Measurements from ENCODE around the gene ACTL10.
"Not testable (repeated sequence)": the region's sequence is repeated elsewhere in the genome, so short reads cannot be mapped to it uniquely, and the experiment has no call there.

ACTL10 gene

DNA sequence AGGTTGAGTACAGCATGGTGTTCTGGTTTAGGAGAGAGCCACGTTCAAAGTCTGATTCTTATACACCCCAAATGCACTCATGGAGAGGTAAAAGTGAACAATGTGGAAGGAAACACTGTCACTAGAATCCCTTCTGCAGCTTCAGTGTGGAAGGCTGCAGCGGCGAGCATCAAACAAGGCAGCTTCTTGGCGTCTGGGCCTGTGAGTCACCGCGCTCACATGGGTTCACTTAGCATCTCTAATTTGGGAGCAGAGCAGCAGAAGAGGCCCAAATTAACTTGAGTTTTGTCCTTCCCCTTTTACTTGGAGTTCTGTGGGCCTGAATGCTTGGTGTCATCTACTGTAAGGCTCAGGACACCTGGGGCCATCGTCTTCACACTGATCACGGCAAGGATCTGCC lies 30.4 kb downstream of the ACTL10 start:
- DNase-seq (ENCODE audit: low read depth in 2 of 2) = no peak

DNA sequence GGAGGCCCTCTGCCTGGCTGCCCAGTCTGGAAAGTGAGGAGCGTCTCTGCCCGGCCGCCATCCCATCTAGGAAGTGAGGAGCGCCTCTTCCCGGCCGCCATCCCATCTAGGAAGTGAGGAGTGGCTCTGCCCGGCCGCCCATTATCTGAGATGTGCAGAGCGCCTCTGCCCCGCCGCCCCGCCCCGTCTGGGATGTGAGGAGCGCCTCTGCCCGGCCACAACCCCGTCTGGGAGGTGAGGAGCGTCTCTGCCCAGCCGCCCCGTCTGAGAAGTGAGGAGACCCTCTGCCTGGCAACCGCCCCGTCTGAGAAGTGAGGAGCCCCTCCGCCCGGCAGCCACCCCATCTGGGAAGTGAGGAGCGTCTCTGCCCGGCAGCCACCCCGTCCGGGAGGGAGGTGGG lies 32.2 kb downstream of the ACTL10 start:
- not testable (repeated sequence) for DNase-seq (ENCODE audit: low read depth in 2 of 2)

DNA sequence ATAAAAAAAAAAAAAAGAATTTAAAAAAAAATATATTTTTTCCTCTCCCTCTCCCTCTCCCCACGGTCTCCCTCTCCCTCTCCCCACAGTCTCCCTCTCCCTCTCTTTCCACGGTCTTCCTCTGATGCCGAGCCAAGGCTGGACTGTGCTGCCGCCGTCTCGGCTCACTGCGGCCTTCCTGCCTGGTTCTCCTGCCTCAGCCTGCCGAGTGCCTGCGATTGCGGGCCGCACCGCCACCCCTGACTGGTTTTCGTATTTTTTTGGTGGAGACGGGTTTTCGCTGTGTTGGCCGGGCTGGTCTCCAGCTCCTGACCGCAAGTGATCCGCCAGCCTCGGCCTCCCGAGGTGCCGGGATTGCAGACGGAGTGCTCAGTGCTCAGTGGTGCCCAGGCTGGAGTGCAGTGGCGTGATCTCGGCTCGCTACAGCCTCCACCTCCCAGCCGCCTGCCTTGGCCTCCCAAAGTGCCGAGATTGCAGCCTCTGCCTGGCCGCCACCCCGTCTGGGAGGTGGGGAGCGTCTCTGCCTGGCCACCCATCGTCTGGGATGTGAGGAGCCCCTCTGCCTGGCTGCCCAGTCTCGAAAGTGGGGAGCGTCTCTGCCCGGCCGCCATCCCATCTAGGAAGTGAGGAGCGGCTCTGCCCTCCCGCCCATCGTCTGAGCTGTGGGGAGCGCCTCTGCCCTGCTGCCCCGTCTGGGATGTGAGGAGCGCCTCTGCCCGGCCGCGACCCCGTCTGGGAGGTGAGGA lies 34.1 kb downstream of the ACTL10 start:
- not testable (repeated sequence) for DNase-seq (ENCODE audit: low read depth in 2 of 2)

DNA sequence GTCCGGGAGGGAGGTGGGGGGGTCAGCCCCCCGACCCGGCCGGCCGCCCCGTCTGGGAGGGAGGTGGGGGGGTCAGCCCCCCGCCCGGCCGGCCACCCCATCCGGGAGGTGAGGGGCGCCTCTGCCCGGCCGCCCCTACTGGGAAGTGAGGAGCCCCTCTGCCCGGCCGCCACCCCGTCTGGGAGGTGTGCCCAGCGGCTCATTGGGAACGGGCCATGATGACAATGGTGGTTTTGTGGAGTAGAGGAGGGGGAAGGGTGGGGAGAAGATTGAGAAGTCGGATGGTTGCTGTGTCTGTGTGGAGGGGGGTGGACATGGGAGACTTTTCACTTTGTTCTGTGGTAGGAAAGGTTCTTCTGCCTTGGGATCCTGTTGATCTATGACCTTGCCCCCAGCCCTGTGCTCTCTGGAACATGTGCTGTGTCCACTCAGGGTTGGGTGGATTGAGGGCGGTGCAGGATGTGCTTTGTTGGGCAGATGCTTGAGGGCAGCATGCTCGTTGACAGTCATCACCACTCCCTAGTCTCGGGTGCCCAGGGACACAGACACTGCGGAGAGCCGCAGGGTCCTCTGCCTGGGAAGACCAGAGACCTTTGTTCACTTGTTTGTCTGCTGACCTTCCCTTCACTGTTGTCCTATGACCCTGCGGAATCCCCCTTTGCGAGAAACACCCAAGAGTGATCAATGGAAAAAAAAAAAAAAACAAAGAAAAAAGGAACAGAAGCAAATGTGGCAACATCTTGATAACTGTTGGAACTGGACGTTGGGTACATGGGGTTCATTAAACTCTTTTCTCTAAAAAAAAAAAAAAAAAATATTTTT lies 35.1 kb downstream of the ACTL10 start:
- no peak for DNase-seq (ENCODE audit: low read depth in 2 of 2)

DNA sequence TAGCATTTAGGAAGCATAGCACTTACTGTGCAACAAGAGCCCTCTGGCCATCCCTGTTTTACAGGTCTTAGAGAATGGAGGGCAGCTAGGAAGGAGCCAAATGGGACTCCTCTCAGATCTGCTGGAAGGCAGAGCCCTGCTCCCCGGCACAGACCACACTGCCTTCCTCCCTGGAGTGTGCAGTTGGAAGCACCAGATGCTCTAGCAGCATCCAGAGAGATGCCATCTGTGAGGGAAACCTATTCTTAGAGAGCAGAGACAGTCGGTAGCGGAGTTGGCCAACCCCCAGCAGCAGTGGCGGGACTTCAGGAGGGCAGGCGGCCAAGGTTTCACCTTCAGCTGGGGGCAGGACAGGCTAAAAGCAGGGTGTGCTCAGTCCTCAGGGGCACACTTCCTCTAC lies 36.1 kb downstream of the ACTL10 start:
- no peak for DNase-seq (ENCODE audit: low read depth in 2 of 2)

DNA sequence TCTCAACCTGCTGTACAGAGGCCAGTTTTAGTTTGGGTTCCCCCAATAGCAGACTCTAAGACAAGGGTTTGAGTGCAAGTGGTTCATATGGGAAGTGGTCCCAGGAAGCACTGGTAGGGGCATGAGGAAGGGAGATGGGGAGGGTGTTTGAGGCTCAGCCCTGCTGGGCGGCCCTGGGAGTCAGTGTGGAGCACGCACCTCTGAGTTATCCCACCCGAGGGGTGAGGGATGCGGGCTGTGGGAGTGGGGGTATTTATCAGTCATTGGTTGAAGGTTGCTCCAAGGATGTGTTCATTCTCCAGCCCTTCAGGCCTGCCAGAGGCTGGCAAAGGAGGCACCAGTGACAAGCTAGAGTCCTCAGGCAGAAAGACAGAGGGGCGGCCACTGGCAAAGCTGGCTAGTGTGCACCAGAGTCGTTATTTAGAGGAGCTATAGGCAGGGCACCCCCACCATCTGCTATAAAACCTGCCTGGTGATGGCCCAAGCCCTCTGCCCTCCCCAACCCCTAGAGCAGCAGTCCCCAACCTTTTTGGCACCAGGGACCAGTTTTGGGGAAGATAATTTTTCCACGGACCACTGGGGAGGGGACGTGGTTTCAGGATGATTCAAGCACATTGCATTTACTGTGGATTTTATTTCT lies 36.9 kb downstream of the ACTL10 start:
- DNase-seq (ENCODE audit: low read depth in 2 of 2) = no peak

DNA sequence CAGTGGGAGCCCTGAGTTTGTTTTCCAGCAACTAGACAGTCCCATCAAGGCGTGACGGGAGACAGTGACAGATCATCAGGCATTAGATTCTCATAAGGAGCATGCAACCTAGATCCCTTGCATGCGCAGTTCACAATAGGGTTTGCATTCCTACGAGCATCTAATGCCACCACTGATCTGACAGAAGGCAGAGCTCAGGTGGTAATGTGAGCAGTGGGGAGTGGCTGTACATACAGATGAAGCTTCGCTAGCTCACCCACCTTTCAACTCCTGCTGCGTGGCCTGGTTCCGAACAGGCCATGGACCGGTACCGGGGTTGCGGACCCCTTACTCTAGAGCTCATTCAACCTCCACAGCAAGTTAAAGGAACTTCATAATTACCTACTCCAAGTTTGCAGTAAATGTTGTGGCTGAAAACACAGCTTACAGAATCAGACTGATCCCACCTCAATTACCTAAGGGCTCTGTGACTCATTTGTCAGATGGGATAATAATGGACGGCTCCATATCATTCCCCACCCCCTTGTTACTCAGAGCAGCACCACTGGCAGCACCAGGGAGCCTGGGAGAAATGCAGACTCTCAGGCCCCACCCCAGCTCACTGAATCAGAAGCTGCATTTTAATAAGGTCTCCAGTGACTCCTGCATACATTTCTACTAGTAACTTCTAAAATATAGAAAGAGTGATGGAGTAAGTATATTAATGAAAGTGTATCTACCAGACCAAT lies 37.6 kb downstream of the ACTL10 start:
- DNase-seq (ENCODE audit: low read depth in 2 of 2) = no peak

DNA sequence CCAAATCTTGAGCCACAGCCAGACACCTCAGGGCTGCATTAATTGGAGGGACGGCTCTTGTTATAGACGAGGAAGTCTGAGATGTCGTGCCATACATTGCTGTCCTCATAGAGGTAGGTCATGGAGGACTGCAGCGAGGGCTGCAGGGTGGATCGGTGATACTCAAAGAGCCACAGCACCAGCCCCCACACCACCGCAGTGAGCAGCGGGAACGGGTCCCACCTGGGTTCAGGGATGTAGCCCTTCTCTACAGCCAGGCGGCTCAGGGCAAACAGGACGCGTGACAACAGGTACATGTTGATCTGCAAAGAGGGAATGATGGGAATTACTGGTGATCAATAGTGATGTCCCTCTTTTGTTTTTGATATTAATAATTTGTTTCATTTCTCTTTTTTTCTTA lies 40.9 kb downstream of the ACTL10 start:
- no peak for DNase-seq (ENCODE audit: low read depth in 2 of 2)

DNA sequence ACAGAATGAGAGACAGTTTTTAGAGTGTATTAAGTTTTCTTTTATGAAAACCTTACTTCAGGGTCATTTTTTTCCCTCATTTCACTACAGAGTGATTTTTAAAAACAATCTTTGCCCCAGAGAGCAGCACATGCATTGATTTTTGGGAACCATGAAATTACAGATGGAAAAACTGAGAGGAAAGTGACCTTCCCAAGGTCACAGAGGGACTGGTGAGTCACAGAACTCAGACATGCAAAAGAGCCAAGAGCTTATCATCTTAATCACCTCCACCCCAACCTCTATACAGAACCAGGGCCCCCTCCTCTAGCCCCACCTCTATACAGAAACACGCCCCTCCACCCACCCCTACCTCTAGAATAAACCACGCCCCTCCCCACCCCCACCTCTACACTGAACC lies 42.7 kb downstream of the ACTL10 start:
- no peak for DNase-seq (ENCODE audit: low read depth in 2 of 2)

DNA sequence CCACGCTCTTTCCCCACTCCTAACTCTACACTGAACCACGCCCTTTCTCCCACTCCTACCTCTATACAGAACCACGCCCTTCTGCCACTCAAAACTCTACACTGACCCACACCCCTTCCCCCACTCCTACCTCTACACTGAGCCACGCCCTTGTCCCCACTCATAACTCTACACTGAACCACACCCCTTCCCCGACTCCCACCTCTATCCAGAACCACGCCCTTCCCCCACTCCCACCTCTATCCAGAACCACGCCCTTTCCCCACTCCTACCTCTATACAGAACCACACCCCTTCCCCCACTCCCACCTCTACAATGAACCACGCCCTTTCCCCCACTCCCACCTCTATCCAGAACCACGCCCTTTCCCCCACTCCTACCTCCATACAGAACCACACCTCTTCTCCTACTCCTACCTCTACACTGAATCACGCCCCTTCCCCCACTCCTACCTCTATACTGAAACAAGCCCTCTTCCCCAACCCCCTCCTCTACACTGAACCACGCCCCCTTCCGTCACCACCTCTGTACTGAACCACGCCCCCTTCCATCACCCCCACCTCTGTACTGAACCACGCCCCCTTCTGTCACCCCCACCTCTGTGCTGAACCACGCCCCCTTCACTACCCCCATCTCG lies 43.3 kb downstream of the ACTL10 start:
- DNase-seq (ENCODE audit: low read depth in 2 of 2) = no peak

DNA sequence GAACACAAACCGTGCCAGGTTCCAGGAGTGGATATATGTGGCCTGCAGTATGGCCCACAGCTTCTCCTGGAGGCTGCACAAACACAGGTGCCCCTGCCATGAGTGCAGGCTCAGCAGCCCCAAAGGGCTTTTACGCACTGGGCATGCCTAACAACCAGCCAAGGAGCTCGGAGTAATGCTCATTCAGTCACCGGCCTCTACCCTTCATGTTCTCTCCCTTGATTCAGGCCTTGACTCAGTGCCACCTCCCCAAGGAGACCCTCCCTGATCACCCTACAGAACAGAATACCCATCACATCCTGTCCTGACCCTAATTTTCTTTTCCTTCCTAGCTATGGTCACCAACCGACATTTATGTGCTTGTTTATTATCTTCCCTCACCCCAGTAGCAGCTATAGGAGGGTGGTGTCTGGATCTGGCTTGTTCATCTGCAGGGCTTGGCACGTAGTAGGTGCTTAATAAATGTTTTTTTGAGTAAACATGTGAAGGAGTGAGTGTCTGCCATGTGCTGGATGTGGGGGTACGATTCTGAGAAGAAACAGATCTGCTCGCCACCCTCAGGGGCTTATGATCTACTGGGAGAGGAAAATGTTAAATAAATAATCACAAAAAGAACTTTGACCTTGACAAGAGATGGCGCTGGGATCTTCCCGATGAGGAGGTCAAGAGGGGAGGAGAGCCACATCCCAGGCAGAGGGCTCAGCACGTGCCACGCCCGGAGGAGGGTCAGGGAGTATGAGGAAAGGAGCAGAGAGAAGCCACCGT lies 44.1 kb downstream of the ACTL10 start:
- no peak for DNase-seq (ENCODE audit: low read depth in 2 of 2)

DNA sequence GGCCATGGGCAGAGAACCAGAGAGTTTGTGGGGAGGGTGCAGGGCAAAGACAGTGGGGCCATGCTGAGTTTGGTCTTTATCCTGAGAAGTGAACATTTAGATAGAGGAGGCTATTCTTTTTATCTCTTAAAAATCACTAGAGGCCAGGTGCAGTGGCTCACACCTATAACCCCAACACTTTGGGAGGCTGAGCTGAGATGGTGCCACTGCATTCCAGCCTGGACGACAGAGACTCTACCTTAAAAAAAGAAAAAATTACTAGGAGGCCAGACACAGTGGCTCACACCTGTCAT lies 44.6 kb downstream of the ACTL10 start:
- no peak for DNase-seq (ENCODE audit: low read depth in 2 of 2)

DNA sequence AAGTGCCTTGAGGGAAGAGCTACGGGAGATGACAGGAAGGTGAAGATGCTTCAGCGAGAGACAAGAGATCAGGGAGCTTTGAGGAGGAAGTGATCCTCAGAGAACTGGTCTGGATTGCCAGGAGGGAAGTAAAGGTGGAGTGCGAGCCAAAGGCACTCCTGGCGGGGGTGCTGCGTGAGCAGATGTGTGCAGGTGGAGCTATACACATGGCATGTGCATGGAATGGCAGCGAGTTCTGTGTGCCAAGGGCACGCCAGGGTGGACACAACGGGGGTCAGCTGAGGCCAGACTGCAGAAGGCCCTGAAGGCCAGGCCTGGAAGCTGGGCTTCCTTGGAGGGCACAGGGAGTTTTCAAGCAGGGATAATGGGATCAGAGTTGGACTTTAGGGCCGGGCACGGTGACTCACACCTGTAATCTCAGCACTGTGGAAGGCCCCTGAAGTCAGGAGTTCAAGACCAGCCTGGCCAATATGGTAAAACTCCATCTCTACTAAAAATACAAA lies 47.2 kb downstream of the ACTL10 start:
- no peak for DNase-seq (ENCODE audit: low read depth in 2 of 2)

DNA sequence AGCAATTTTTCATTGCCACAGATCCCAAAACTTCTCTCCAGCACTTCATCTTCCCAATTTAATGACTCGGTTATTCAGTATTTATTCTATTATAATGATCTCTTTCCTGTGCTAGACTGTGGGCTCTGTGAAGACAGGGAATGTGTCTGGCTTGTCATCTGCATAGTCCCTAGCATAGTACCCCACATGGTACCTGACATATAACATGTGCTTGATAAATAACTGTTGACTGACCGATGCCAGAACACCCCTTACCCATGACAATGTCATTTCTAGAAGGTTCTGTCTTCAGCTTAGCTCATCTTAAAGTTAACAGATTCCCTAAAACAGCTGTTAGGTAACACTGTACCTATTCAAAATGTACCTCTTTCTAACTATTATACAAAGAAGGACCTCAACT lies 49.8 kb downstream of the ACTL10 start:
- DNase-seq (ENCODE audit: low read depth in 2 of 2) = no peak

Measured in stimulated activated CD8-positive, alpha-beta memory T cell treated with anti-CD3 and anti-CD28 coated beads, Interleukin-15, amount 100 ng/mL, for 48 hours (primary cell).